Endothelial cell of umbilical vein (primary cell): ENCODE data around the gene TSFM. TPM values are rescaled to one million over a fixed set of nuclear protein-coding genes. Genes with fewer than 3 reads are reported as not detected.
A peak's percentile ranks its signal among the peaks of the same experiment; 100 is the strongest.

Experiments used
- BruUV-seq: library from RNA; stranded (reverse); fragments of 400-500 nt; replicated peaks from 2 replicates; lab custom pipeline; 2021; lab: Mats Ljungman, UMichigan
- CTCF ChIA-PET: fragments of 300-600, 350-600 bp; sonication (Branson Sonifier 250); formaldehyde crosslinking; loops from one replicate; lab custom pipeline; 2021; ENCODE audit warnings: antibody characterized with exemption, inconsistent platforms; lab: Charles Lee
- POLR2A ChIA-PET: fragments of 300-600, 350-600 bp; sonication (Branson Sonifier 250); formaldehyde crosslinking; loops from one replicate; lab custom pipeline; 2021; ENCODE audit warnings: antibody characterized with exemption, inconsistent platforms; lab: Charles Lee
- DNase-seq: peaks from one replicate; pipeline ENCODE4 v3.0.0-alpha.2; 2011; ENCODE audit warnings: low read depth, low spot score
- FAIRE-seq: peaks from 2 replicates; lab custom pipeline; 2011; peaks lifted over from hg19 to GRCh38; lab: Jason Lieb, UNC
- H2AFZ ChIP-seq: 2 replicates; pipeline ENCODE4 v1.6.0; 2012; ENCODE audit warnings: low read depth, low read length, control low read depth, inconsistent platforms
- H3K27ac ChIP-seq: 2 replicates; pipeline ENCODE4 v1.5.1; 2011; ENCODE audit warnings: low read depth, mild to moderate bottlenecking, control low read depth, low read length, moderate library complexity; ENCODE audit not compliant: insufficient read depth
- H3K27me3 ChIP-seq, 2 experiments: 2 replicates each; pipeline versions ENCODE4 v1.6.0 to v1.6.1; 2011; ENCODE audit warnings: low read length in 2 of 2, mixed read lengths in 1 of 2; ENCODE audit not compliant: control insufficient read depth in 2 of 2, insufficient read depth in 2 of 2
- H3K36me3 ChIP-seq, 2 experiments: 2 replicates in 1 of 2; 3 replicates in 1 of 2; pipeline ENCODE4 v1.5.1; 2011; ENCODE audit warnings: low read length in 2 of 2, mild to moderate bottlenecking in 1 of 2, moderate library complexity in 1 of 2; ENCODE audit not compliant: control insufficient read depth in 2 of 2, insufficient read depth in 2 of 2; ENCODE audit errors: extremely low read depth in 1 of 2
- H3K4me1 ChIP-seq: 3 replicates; pipeline ENCODE4 v1.5.1; 2011; ENCODE audit warnings: mild to moderate bottlenecking, low read length; ENCODE audit not compliant: control insufficient read depth, insufficient read depth; ENCODE audit errors: extremely low read depth
- H3K4me2 ChIP-seq: 2 replicates; pipeline ENCODE4 v1.6.1; 2011; ENCODE audit warnings: low read length, control low read depth, mixed read lengths; ENCODE audit not compliant: insufficient read depth
- H3K4me3 ChIP-seq, 3 experiments: fragments of 200-600 bp in 1 of 3; sonication (generic), shearing (Covaris generic) in 1 of 3; replicated peaks in 1 of 3; 2 replicates each; pipeline ENCODE4 v1.5.1; 2011 to 2016; ENCODE audit warnings: control low read depth in 3 of 3, low read length in 3 of 3, mild to moderate bottlenecking in 2 of 3, inconsistent platforms in 1 of 3, low read depth in 1 of 3, moderate library complexity in 1 of 3; ENCODE audit not compliant: insufficient read depth in 1 of 3
- H3K79me2 ChIP-seq: 2 replicates; pipeline ENCODE4 v1.6.0; 2012; ENCODE audit warnings: low read length, inconsistent platforms; ENCODE audit not compliant: control insufficient read depth, insufficient read depth
- H3K9ac ChIP-seq: replicated peaks from 2 replicates; pipeline ENCODE3; 2011; ENCODE audit warnings: low read length, control low read depth; ENCODE audit not compliant: insufficient read depth; ENCODE audit errors: extremely low read depth
- H3K9me1 ChIP-seq: replicated peaks from 3 replicates; pipeline ENCODE4 v1.6.0; 2011; ENCODE audit warnings: mild to moderate bottlenecking, low read length; ENCODE audit not compliant: control insufficient read depth, insufficient read depth; ENCODE audit errors: extremely low read depth
- H3K9me3 ChIP-seq: replicated peaks from 2 replicates; pipeline ENCODE4 v1.5.1; 2012; ENCODE audit warnings: low read length, inconsistent platforms; ENCODE audit not compliant: control insufficient read depth, insufficient read depth
- H4K20me1 ChIP-seq: replicated peaks from 2 replicates; pipeline ENCODE3; 2011; ENCODE audit warnings: mild to moderate bottlenecking, low read length; ENCODE audit not compliant: control insufficient read depth, insufficient read depth; ENCODE audit errors: extremely low read depth
- EZH2 ChIP-seq: IDR thresholded peaks from 2 replicates; pipeline ENCODE4 v1.6.1; 2012; ENCODE audit warnings: borderline replicate concordance, low read depth, mild to moderate bottlenecking, moderate library complexity, low read length, inconsistent platforms; ENCODE audit not compliant: severe bottlenecking
- MAX ChIP-seq: IDR thresholded peaks from 2 replicates; pipeline ENCODE4 v1.6.1; 2011; ENCODE audit not compliant: insufficient read depth, insufficient read length
- dilution Hi-C: fragments of 300-500 bp; cut with MboI; formaldehyde crosslinking; loops from one replicate; pipeline ENCODE4 v1.15.0; 2019; ENCODE audit warnings: low sequenced_read_pairs; ENCODE audit not compliant: extremely low pct_ligation_motif_present
- intact Hi-C: fragments of 100-400 bp; cut with micrococcal nuclease; formaldehyde crosslinking; loops from one replicate; pipeline ENCODE4 v1.10.0; 2022
- polyA plus RNA-seq, 4 experiments: library from polyadenylated mRNA; depleted of rRNA in 3 of 4; stranded (reverse) in 3 of 4; unstranded in 1 of 4; fragments of >200 nt; gene quantifications; 2 replicates each; pipeline versions ENCODE4 v1.2.1 to v1.2.3, GENCODE V29; 2011 to 2012; ENCODE audit warnings: missing spikeins in 1 of 4
- total RNA-seq: library from RNA; stranded (reverse); gene quantifications from 2 replicates; pipeline ENCODE4 v1.2.3, GENCODE V29; 2021
- TF ChIP-seq, protein P1 (sequence below), 2 donors: IDR thresholded peaks; 1 replicate in 1 of 2; 2 replicates in 1 of 2; pipeline ENCODE4 v1.5.1; 2011; ENCODE audit warnings: low read length in 2 of 2, mild to moderate bottlenecking in 2 of 2, moderate library complexity in 2 of 2, control low read depth in 1 of 2, inconsistent platforms in 1 of 2, low read depth in 1 of 2; ENCODE audit not compliant: insufficient read depth in 1 of 2; ENCODE audit errors: extremely low read depth in 1 of 2

The TSFM gene
- total and polyA plus RNA-seq, 2 donors (not counting 3 experiments of a cell fraction or from before 2014, with no cell fraction given): 16.5 to 41.8 TPM

DNA sequence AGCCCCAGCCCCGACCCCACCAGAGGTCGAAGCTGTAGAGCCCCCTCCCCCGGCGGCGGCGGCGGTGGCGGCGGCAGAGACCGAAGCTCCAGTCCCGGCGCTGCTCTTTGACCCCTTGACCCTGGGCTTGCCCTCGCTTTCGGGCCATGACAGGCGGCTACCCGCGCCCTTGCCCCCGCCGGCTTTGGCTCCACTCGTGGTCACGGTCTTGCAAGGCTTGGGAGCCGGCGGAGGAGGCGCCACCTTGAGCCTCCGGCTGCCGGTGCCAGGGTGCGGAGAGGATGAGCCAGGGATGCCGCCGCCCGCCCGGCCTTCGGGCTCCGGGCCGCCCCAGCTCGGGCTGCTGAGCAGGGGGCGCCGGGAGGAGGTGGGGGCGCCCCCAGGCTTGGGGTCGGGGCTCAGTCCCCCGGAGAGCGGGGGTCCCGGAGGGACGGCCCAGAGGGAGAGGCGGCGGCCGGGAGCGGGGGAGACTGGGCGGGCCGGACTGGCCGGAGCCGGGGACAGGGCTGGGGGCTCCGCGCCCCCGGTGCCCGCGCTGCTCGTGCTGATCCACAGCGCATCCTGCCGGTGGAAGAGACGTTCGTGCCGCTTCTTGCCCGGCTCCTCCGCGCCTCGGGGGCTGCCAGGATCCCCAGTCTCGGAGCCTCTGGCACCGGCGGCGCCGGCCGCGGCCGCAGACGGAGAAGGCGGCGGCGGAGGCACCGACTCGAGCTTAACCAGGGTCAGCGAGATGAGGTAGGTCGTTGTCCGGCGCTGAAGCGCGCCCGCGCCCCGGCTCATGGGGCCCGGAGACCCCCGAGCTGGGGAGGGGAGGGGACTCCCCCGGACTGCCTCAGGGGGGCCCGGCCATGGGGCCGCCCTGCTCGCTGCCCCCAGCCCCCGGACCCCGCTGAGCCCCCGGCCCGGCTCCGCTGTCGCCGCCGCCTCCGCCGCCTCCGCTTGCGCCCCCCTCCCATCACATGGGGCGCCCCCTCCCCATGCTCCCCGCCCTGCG, 44.8 kb upstream of the TSFM start:
- no peak for DNase-seq
- intact Hi-C loops: loop anchor here (1.0 kb wide), 1 partner anchor 154 kb away; no protein-coding TSS in a partner anchor
- BruUV-seq: no TSS peak

More for the DNA sequence above, 44.8 kb upstream of the TSFM start:
- Histone ChIP-seq H3K36me3 (no peaks in the 10 kb centered on the region), H3K79me2 (no peaks in the 10 kb centered on the region), H3K27me3 (peaks cover 68 to 77% of the 10 kb centered on the region in 2 experiments), H3K4me3 (no peak overlapping the region), H3K4me1 (peaks cover 5% of the 10 kb centered on the region), H3K9me3 (no peaks in the 10 kb centered on the region), H3K4me2 (no peak overlapping the region), H3K27ac (no peak overlapping the region), H3K9me1 (no peaks in the 10 kb centered on the region), H2AFZ (no peak overlapping the region), H4K20me1 (no peaks in the 10 kb centered on the region), H3K9ac (no peak overlapping the region)
- FAIRE-seq: no peak
- CTCF ChIA-PET: interaction anchor here (1.0 to 6.1 kb wide), 4 partner anchors 12 to 155 kb away, joined by 4 to 48 read pairs (median 7); no protein-coding TSS in a partner anchor
- TF ChIP-seq, protein P1, sequence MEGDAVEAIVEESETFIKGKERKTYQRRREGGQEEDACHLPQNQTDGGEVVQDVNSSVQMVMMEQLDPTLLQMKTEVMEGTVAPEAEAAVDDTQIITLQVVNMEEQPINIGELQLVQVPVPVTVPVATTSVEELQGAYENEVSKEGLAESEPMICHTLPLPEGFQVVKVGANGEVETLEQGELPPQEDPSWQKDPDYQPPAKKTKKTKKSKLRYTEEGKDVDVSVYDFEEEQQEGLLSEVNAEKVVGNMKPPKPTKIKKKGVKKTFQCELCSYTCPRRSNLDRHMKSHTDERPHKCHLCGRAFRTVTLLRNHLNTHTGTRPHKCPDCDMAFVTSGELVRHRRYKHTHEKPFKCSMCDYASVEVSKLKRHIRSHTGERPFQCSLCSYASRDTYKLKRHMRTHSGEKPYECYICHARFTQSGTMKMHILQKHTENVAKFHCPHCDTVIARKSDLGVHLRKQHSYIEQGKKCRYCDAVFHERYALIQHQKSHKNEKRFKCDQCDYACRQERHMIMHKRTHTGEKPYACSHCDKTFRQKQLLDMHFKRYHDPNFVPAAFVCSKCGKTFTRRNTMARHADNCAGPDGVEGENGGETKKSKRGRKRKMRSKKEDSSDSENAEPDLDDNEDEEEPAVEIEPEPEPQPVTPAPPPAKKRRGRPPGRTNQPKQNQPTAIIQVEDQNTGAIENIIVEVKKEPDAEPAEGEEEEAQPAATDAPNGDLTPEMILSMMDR (IDR thresholded peaks at IDR 0.05; ENCODE audit: extremely low read depth in 1 of 2, insufficient read depth in 1 of 2, low read depth in 1 of 2, low read length in 2 of 2): peak in 1 of 2 donors; percentile 54
- TF ChIP-seq MAX: no peak
- TF ChIP-seq EZH2: peak; percentile 96
- POLR2A ChIA-PET: no interaction called here
- dilution Hi-C loops: no loop called here
